Renal cortical epithelial cell (primary cell): ENCODE measurements around the gene TRIO. TPM values are rescaled to one million over a fixed set of nuclear protein-coding genes. Genes with fewer than 3 reads are reported as not detected.

Experiments
- DNase-seq: peaks from one replicate; pipeline ENCODE4 v3.0.0-alpha.2; 2011; ENCODE audit warnings: low read depth
- total RNA-seq: library from RNA; depleted of rRNA; stranded (reverse); fragments of >200 nt; gene quantifications from 2 replicates; pipeline ENCODE4 v1.2.3, GENCODE V29; 2014

Gene TRIO
- total RNA-seq, 1 donor from 2014 or later = 408 TPM

GRCh38 chr5:14355391-14355790 is 212.2 kb downstream of the TRIO start:
- DNase-seq = no peak

- DNase-seq = no peak
These were observed 213.2 kb downstream of the TRIO start for GRCh38 chr5:14356305-14356704.

- no peak for DNase-seq
These were observed 214.3 kb downstream of the TRIO start for GRCh38 chr5:14357441-14357840.

GRCh38 chr5:14357851-14358250 is 214.7 kb downstream of the TRIO start:
- no peak for DNase-seq

GRCh38 chr5:14358536-14358935 is 215.4 kb downstream of the TRIO start:
- no peak for DNase-seq

- DNase-seq = no peak
These were observed 216.2 kb downstream of the TRIO start for GRCh38 chr5:14359069-14360043.

- DNase-seq = no peak
These were observed 219.3 kb downstream of the TRIO start for GRCh38 chr5:14362491-14362890.

- peak; percentile 16 for DNase-seq
These were observed 221.0 kb downstream of the TRIO start for GRCh38 chr5:14364096-14364495.

GRCh38 chr5:14364576-14365472 is 221.7 kb downstream of the TRIO start:
- DNase-seq = peak; percentile 8

- DNase-seq = peak; percentile 28
These were observed 222.8 kb downstream of the TRIO start for GRCh38 chr5:14365831-14366430.

- no peak for DNase-seq
These were observed 223.6 kb downstream of the TRIO start for GRCh38 chr5:14366763-14367162.

GRCh38 chr5:14367364-14367763 is 224.2 kb downstream of the TRIO start:
- no peak for DNase-seq

GRCh38 chr5:14369780-14370179 is 226.6 kb downstream of the TRIO start:
- no peak for DNase-seq

- no peak for DNase-seq
These were observed 227.2 kb downstream of the TRIO start for GRCh38 chr5:14370386-14370785.

- DNase-seq = no peak
These were observed 230.5 kb downstream of the TRIO start for GRCh38 chr5:14373685-14374084.

GRCh38 chr5:14374100-14374499 is 231.0 kb downstream of the TRIO start:
- peak; percentile 14 for DNase-seq

GRCh38 chr5:14376789-14377188 is 233.6 kb downstream of the TRIO start:
- DNase-seq = no peak

- DNase-seq = no peak
These were observed 236.8 kb downstream of the TRIO start for GRCh38 chr5:14379739-14380497.

GRCh38 chr5:14380712-14381111 is 237.6 kb downstream of the TRIO start:
- no peak for DNase-seq

- DNase-seq = no peak
These were observed 239.5 kb downstream of the TRIO start for GRCh38 chr5:14382640-14383039.

GRCh38 chr5:14383923-14384322 is 240.8 kb downstream of the TRIO start:
- DNase-seq = no peak
